ENCODE results near the gene EIF1B. TPM values are rescaled to one million over a fixed set of nuclear protein-coding genes. Genes with fewer than 3 reads are reported as not detected.

Gene EIF1B
- polyA plus RNA-seq, 1 experiment = 18.6 TPM

DNA sequence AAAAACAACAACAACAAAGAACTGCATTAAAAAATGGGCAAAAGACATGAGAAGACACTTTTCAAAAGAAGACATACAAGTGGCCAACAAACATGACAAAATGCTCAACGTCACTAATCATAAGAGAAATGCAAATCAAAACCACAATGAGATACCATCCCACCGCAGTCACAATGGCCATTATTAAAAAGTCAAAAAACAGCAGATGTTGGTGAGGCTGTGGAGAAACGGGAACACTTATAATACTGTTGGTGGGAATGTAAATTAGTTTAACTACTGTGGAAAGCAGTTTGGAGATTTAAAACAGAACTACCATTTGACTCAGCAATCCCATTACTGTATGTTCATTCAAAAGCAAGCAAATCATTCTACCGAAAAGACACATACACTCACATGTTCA lies 15.1 kb downstream of the EIF1B start:
- CTCF ChIA-PET = no interaction called here
- DNase-seq (ENCODE audit: low read depth) = no peak
- POLR2A ChIA-PET = no interaction called here

GRCh38 chr3:40325465-40325864 lies 16.0 kb downstream of the EIF1B start:
- no peak for DNase-seq (ENCODE audit: low read depth)
- 0 out of 2 replicates have a peak, but pooled peaks cover 3% of the 10 kb centered on the region for H3K27me3 ChIP-seq (ENCODE audit: control insufficient read depth, insufficient read depth, low read length)
- POLR2A ChIA-PET = no interaction called here
- no peak overlapping the region for H3K4me3 ChIP-seq (ENCODE audit: low read depth, low read length)
- TF ChIP-seq CTCF (IDR thresholded peaks at IDR 0.05; ENCODE audit: insufficient read depth, low read depth, low read length) = no peak
- CTCF ChIA-PET = interaction anchor here (1.5 kb wide), 1 partner anchor 134 kb away, joined by 5 read pairs; no protein-coding TSS in a partner anchor
- no peaks in the 10 kb centered on the region for H3K36me3 ChIP-seq (ENCODE audit: control insufficient read depth, insufficient read depth, low read length)

More for the DNA sequence above, 15.1 kb downstream of the EIF1B start:
- H3K27me3 ChIP-seq (ENCODE audit: control insufficient read depth, insufficient read depth, low read length) = 0 out of 2 replicates have a peak, but pooled peaks cover 3% of the 10 kb centered on the region
- H3K4me3 ChIP-seq (ENCODE audit: low read depth, low read length) = no peak overlapping the region
- no peaks in the 10 kb centered on the region for H3K36me3 ChIP-seq (ENCODE audit: control insufficient read depth, insufficient read depth, low read length)
- TF ChIP-seq CTCF (IDR thresholded peaks at IDR 0.05; ENCODE audit: insufficient read depth, low read depth, low read length) = no peak

GRCh38 chr3:40328374-40328773 lies 18.9 kb downstream of the EIF1B start:
- Histone ChIP-seq H3K4me3 (ENCODE audit: low read depth, low read length) (no peak overlapping the region), H3K36me3 (ENCODE audit: control insufficient read depth, insufficient read depth, low read length) (no peaks in the 10 kb centered on the region), H3K27me3 (ENCODE audit: control insufficient read depth, insufficient read depth, low read length) (0 out of 2 replicates have a peak, but pooled peaks cover 3% of the 10 kb centered on the region)
- CTCF ChIA-PET = interaction anchor here (0.8 to 3.7 kb wide), 7 partner anchors 9 to 1547 kb away, joined by 3 to 13 read pairs (median 3); no protein-coding TSS in a partner anchor
- POLR2A ChIA-PET = no interaction called here
- TF ChIP-seq CTCF (IDR thresholded peaks at IDR 0.05; ENCODE audit: insufficient read depth, low read depth, low read length) = no peak
- no peak for DNase-seq (ENCODE audit: low read depth)

DNA sequence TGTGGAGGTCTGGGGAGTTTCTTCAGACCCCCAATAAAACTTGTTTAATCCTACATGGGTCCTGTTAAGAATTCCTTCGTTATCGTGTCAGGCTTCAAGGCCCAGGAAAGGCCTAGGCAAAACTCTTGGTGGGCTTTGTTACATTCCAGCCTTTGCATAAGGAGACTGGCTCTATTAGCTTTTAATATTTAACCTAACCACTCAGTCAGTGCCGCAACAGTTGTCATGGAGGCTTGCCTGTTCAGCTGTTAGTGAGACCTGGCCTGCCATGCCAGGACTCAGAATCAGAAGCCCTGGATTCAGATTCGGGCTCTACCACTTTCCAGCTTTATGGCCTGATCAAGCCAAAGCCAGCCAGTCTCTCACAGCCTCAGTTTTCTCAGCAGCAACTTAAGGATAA lies 19.6 kb downstream of the EIF1B start:
- ChIA-PET CTCF (interaction anchor here (1.1 to 3.7 kb wide), 6 partner anchors 10 to 252 kb away, joined by 3 to 13 read pairs (median 4); no protein-coding TSS in a partner anchor), POLR2A (no interaction called here)
- TF ChIP-seq CTCF (IDR thresholded peaks at IDR 0.05; ENCODE audit: insufficient read depth, low read depth, low read length) = no peak

DNA sequence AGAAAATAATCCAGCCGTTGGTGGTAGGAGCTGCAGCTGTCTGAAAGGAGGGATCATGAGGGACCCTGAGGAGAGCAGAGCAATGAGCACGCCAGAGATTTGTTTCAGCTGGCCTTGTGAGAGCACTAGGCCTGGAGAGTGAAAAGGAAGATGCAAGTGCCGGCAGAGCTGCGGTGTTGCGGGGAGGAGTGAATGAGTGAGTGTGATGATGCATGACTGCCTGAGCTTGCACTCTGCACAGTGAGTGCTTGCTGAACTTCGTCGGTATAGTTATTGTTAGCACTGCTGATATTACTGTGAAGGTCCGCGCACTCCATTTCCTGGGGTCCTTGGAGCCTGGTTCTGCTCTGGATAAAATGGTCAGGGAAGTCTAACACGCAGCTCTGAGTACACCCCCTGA lies 23.2 kb downstream of the EIF1B start:
- Histone ChIP-seq H3K36me3 (ENCODE audit: control insufficient read depth, insufficient read depth, low read length) (no peaks in the 10 kb centered on the region), H3K4me3 (ENCODE audit: low read depth, low read length) (no peak overlapping the region), H3K27me3 (ENCODE audit: control insufficient read depth, insufficient read depth, low read length) (no peaks in the 10 kb centered on the region)
- CTCF ChIA-PET = interaction anchor here (0.6 to 1.6 kb wide), 2 partner anchors 10 to 1373 kb away, joined by 3 to 4 read pairs; no protein-coding TSS in a partner anchor
- POLR2A ChIA-PET = no interaction called here
- TF ChIP-seq CTCF (IDR thresholded peaks at IDR 0.05; ENCODE audit: insufficient read depth, low read depth, low read length) = no peak
- no peak for DNase-seq (ENCODE audit: low read depth)

More for the DNA sequence above, 19.6 kb downstream of the EIF1B start:
- DNase-seq (ENCODE audit: low read depth) = no peak
- Histone ChIP-seq H3K36me3 (ENCODE audit: control insufficient read depth, insufficient read depth, low read length) (no peaks in the 10 kb centered on the region), H3K4me3 (ENCODE audit: low read depth, low read length) (no peak overlapping the region), H3K27me3 (ENCODE audit: control insufficient read depth, insufficient read depth, low read length) (no peaks in the 10 kb centered on the region)

All from BJ (cell line).